IPS DF 6.9 (cell line): ENCODE results near the gene FAM25C.
"Not testable (repeated sequence)": the region's sequence is repeated elsewhere in the genome, so short reads cannot be mapped to it uniquely, and the experiment has no call there.

Experiments
- DNase-seq: peaks from one replicate; pipeline ENCODE4 v3.0.0-alpha.2; 2013; ENCODE audit warnings: low read depth, low spot score
- H3K27ac ChIP-seq: one replicate; pipeline ENCODE4 v1.5.1; 2013; ENCODE audit warnings: low read length, control low read depth
- H3K27me3 ChIP-seq: 2 replicates; pipeline ENCODE4 v1.6.1; 2013; ENCODE audit warnings: mild to moderate bottlenecking, low read length; ENCODE audit not compliant: control insufficient read depth, insufficient read depth
- H3K36me3 ChIP-seq: 2 replicates; pipeline ENCODE4 v1.6.1; 2013; ENCODE audit warnings: low read length; ENCODE audit not compliant: control insufficient read depth, insufficient read depth
- H3K4me1 ChIP-seq: 2 replicates; pipeline ENCODE4 v1.6.1; 2013; ENCODE audit warnings: low read length; ENCODE audit not compliant: control insufficient read depth, insufficient read depth
- H3K4me3 ChIP-seq: 2 replicates; pipeline ENCODE4 v1.5.1; 2013; ENCODE audit warnings: mild to moderate bottlenecking, low read length
- H3K9me3 ChIP-seq: 2 replicates; pipeline ENCODE4 v1.6.1; 2013; ENCODE audit warnings: low read length, inconsistent platforms; ENCODE audit not compliant: control insufficient read depth, insufficient read depth
- WGBS: extraction: QIAGEN DNeasy Blood & Tissue Kit; methylation state at CpG from one replicate; pipeline ENCODE4 v1.1.7; 2013; ENCODE audit warnings: mixed read lengths, missing lambda C conversion rate; ENCODE audit not compliant: insufficient read length, insufficient coverage; 5-methylcytosine and 5-hydroxymethylcytosine counted together

Gene FAM25C

DNA sequence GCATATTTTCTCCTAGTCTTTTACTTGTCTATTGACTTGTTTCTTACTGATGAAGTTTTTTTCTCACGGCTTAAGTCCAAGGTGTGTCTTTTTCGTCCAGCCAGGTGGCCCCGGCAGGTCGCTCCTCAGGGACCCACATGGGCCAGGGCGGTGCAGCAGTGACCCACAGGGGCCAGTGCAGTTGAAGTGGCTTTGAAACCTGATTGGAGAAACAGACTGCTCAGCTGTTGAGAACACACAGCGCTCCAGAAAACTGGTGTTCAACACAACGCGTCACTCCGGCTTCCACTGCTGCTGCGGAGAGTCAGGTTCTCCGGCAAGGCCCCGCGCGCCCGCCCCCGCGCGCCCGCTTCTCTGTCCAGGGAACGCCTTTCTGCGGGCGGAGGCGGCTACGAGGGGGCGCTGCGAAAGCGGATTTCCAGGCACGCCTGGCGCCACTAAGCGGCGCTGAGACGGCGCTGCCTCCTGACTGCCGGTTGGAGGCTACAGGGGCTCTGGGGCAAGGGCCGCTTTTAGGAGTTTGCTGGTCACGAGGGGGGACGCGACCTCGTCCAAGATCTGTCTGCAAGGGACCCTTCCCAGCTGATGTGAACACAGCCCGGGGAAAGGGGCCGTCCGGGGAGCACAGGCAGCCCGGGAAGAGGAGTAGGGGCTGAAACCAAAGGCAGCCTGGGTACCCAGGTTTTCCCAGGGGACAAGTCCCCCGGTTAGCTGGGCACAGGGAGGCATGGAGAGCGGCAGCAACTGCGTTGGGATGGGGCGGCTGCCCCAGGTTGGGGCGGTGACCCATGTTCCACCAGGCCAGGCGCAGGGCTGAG, 13.0 kb downstream of the FAM25C start:
- not testable (repeated sequence) for H3K4me3 ChIP-seq, DNase-seq, H3K27ac ChIP-seq, H3K36me3 ChIP-seq, H3K9me3 ChIP-seq, H3K27me3 ChIP-seq, H3K4me1 ChIP-seq
- WGBS, result no CpG with 5 or more reads among the region's 49 CpGs

DNA sequence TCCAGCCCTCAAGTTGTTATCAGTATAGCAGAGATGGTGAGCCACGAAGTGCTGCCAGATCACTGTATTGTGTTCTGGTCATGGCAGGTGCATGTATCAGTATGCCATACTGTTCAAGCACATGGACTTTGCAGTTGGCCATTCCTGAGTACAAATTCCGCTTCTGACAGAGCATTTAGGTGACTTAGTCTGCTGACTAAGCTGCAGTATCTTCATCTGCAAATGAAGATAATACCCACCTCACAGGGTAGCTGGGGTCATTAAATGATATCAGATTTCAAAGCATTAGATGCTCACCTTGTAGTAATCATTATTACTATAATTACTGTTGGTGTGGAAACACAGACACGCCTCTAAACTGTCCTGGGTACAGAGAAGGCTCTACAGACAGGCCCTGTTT, 24.2 kb downstream of the FAM25C start:
- not testable (repeated sequence) for H3K4me1 ChIP-seq, H3K27ac ChIP-seq, H3K27me3 ChIP-seq, H3K9me3 ChIP-seq, H3K36me3 ChIP-seq, DNase-seq, H3K4me3 ChIP-seq
- no CpG with 5 or more reads among the region's 3 CpGs for WGBS

DNA sequence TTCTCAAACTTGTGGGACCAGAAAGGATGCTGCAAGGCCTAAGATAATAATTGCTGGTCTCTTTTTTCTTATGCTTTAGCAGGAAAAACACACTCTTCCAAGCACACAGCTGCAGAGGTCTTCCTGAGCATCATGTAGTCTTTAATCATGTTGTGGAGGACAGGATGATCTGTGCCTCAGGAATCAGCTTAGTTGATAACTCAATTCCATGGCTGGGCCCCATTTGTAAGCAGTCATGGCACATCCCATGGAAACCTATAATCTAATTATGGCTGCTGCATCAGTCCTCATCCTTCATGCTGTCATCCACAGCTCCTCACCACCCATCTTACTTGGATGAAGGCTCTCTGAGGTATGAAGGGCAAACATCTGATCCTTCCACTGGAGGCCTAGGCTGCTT, 26.5 kb downstream of the FAM25C start:
- not testable (repeated sequence) for H3K27me3 ChIP-seq

DNA sequence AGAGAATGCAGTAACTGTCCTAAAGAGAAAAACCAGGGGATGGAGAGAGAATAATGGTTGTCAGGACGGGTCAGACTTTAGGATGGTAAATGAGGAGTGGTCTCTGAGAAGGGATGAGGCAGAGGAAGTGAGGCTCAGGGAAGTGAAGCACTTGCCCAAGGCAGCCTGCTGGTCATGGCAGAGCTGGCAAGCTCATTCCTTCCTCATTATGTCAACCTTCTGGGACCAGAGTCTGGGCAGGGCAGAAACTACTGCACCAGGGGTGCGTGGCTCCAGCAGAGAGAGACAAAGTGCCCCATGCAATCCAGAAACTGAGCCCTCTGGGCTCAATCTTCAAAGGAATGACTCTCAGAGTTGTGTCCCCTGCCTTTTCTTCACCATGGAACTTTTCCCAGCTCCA, 27.5 kb downstream of the FAM25C start:
- no CpG with 5 or more reads among the region's 2 CpGs for WGBS
- not testable (repeated sequence) for H3K4me1 ChIP-seq

More for the DNA sequence above, 26.5 kb downstream of the FAM25C start:
- H3K4me3 ChIP-seq, H3K27ac ChIP-seq, H3K9me3 ChIP-seq, H3K4me1 ChIP-seq, DNase-seq, H3K36me3 ChIP-seq: not testable (repeated sequence)

DNA sequence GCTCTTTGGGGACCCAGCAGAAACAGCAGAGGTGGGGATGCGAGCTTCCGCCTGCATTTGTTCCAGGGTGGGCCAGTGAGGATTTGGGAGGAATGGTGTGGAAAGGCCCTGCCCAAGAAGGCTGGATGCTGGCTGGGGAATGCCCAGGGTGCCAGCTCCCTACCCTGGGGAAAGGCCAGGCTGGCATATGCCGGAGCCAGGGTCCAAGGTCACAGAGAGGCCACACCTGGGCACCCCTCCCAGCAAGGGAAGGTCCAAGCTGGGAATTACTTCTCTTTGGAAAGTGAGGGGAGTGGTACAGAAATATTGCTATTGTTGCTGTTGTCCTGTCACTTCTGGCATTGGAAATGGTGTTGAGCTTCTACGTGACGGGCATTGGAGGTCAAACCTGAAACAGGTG, 28.0 kb downstream of the FAM25C start:
- not testable (repeated sequence) for H3K27ac ChIP-seq, H3K4me3 ChIP-seq, DNase-seq, H3K4me1 ChIP-seq, H3K36me3 ChIP-seq, H3K27me3 ChIP-seq, H3K9me3 ChIP-seq
- WGBS, result no CpG with 5 or more reads among the region's 5 CpGs

More for the DNA sequence above, 27.5 kb downstream of the FAM25C start:
- H3K9me3 ChIP-seq, H3K27ac ChIP-seq, H3K36me3 ChIP-seq, DNase-seq, H3K4me3 ChIP-seq, H3K27me3 ChIP-seq: not testable (repeated sequence)

DNA sequence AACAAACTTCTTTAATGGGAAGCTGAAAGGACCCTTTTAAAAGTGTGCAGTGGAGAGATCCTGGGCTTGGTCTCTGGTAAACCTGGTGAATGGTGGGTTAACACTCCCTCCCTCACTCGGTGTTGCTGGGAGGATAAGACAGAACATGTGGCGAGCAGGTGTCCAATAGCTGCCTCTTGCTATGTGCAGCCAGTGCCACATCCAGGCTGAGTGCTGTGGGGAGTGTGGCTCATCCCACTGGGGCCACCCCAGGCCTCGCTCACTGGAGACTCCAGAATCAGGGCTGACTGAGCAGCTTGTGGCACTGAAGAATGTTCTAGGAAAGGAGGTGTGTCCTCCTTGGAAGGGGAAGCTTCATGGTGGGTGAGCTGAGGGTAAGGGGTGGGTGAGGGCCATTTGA, 29.5 kb downstream of the FAM25C start:
- H3K27me3 ChIP-seq, H3K36me3 ChIP-seq, H3K27ac ChIP-seq, H3K9me3 ChIP-seq, H3K4me1 ChIP-seq, DNase-seq, H3K4me3 ChIP-seq: not testable (repeated sequence)
- no CpG with 5 or more reads among the region's 3 CpGs for WGBS

DNA sequence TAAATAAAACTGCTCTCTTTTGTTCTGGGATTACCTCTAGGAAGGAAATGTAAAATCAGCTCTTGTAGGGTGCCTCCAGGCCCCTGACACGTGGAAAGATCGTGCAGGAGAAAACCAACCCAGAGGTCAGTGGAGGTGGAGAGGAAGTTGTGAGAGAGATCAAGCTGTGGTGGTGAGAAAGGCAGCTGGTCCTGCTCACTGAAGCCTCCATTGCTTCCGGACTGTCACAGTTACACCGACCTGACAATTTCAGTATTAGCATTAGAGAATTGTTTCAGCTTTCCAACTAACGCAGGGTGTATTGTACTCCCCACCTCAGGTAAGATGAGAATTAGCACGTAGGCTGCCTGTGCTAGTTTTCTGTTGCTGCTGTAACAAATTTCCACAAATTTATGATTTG, 30.6 kb downstream of the FAM25C start:
- not testable (repeated sequence) for H3K27me3 ChIP-seq, H3K36me3 ChIP-seq, H3K27ac ChIP-seq, H3K9me3 ChIP-seq, H3K4me3 ChIP-seq, H3K4me1 ChIP-seq, DNase-seq
- no CpG with 5 or more reads among the region's 6 CpGs for WGBS

DNA sequence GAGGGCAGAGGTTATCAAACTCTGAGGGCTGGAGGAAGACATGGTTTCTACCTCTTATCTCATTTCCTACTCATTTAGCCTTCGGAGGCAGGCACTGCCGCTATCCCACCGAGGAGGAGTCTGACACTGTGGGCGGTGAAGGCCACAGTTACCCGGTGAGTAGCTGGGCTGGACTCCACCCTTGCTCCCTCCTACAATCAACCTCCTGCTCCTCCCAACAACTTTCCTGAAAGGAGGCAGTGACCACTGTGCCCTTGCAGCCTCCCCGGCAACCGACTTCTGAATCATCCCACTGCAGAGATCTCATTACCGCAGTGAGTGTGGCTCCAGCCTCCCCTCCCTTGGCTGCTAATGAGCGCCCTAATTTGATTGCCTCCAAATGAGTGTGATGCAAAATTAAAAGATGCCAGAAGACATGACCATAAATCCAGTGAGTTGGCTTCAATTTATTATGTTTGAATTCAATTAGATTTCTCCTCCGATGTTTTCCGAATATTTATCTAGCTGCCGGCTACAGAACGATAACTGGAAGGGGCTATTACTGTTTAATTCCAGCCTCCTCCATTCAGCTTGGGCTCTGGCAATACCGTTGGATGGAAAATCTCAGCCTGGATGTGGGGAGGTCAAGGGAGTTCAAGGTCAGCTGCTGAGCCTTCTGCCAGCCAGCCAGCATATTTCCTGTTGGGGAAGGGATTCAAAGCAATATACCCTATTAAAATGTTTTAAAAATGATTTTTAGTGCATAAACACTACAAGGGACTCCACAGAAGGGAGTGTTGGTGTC, 35.1 kb downstream of the FAM25C start:
- no CpG with 5 or more reads among the region's 14 CpGs for WGBS
- H3K4me3 ChIP-seq, H3K27ac ChIP-seq, DNase-seq, H3K9me3 ChIP-seq, H3K4me1 ChIP-seq, H3K27me3 ChIP-seq, H3K36me3 ChIP-seq: not testable (repeated sequence)

DNA sequence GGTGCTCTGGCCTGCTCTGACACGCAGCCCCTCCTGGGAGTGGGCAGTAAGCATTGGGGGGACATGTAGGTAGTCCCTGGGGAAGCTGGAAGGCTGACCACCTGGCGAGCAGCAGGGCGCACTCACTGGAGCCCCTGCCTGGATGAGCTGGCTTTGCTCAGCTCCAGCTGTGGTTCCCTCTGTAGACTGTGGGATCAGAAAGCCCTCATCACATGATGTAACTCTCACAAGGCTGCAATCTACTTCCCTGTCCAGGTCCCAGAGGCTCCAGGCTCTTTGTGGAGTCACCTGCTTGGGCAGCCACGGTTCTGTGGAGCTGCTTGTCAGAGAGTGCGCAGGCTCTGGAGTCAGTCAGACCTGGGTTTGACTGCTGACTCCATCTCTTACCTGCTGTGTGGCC, 36.8 kb downstream of the FAM25C start:
- no CpG with 5 or more reads among the region's 5 CpGs for WGBS
- H3K27ac ChIP-seq, H3K27me3 ChIP-seq, H3K9me3 ChIP-seq, H3K4me1 ChIP-seq, DNase-seq, H3K4me3 ChIP-seq, H3K36me3 ChIP-seq: not testable (repeated sequence)

DNA sequence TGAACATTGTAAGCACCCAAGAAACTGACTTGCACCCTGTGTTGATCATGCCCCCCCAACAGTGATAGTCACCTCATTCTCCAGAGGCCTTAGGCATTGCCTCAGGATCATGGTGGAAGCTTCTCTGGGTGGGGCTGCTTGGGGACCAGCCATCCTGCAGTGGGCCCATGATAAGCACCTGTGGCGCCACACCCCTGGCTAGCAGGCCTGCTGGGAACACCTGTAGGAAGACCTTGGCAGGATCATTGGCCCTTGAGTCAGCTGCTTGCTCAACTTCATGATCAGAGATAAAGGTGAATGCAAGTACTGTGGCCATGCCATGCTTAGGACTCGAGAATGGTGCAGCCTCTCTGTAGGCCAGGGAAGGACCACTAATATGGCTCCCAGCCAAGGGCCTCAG, 38.9 kb downstream of the FAM25C start:
- DNase-seq, H3K27ac ChIP-seq, H3K36me3 ChIP-seq, H3K4me1 ChIP-seq, H3K9me3 ChIP-seq, H3K4me3 ChIP-seq, H3K27me3 ChIP-seq: not testable (repeated sequence)
- no CpG with 5 or more reads among the region's 2 CpGs for WGBS

DNA sequence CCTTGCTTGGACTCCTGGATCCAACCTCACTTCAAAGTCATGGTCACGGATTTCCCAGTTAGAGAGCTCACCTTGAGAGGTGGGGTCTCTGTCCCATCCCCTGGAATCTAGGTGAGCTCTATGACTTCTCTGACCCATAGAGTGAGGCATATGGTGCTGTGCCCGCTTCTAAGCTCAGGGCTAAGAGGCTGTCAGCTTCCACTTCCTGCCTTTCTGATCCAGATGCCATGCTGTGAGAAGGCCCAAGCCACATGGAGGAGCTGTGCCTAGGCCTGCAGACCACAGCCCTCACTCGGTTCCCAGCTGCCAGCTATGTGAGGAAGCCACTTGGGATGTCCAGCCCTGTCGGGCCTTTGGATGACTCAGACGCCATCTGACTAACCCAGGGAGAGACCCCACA, 39.9 kb downstream of the FAM25C start:
- not testable (repeated sequence) for H3K4me3 ChIP-seq, DNase-seq, H3K9me3 ChIP-seq, H3K36me3 ChIP-seq, H3K27ac ChIP-seq, H3K27me3 ChIP-seq, H3K4me1 ChIP-seq
- no CpG with 5 or more reads among the region's 5 CpGs for WGBS
